Vagina (tissue), 2 donors: ENCODE data around the gene CCSER1. TPM values are rescaled to one million over a fixed set of nuclear protein-coding genes. Genes with fewer than 3 reads are reported as not detected.

Experiments used
- DNase-seq, 2 donors: peaks; one replicate each; pipeline ENCODE4 v3.0.0-alpha.2; 2017; ENCODE audit errors: extremely low spot score in 2 of 2
- H3K27ac ChIP-seq: fragments of 200-600 bp; sonication (generic); one replicate; pipeline ENCODE4 v1.5.1; 2019
- H3K27me3 ChIP-seq: fragments of 200-600 bp; sonication (generic); one replicate; pipeline ENCODE4 v1.5.1; 2019
- H3K36me3 ChIP-seq, 2 donors: fragments of 200-600 bp; sonication (generic); one replicate each; pipeline ENCODE4 v1.5.1; 2017 to 2019
- H3K4me1 ChIP-seq: fragments of 200-600 bp; sonication (generic); one replicate; pipeline ENCODE4 v1.5.1; 2019
- H3K4me3 ChIP-seq, 2 donors: fragments of 200-600 bp; sonication (generic); 1 replicate in 1 of 2; 2 replicates in 1 of 2; pipeline ENCODE4 v1.5.1; 2016 to 2019
- H3K9me3 ChIP-seq: fragments of 200-600 bp; sonication (generic); one replicate; pipeline ENCODE4 v1.5.1; 2019
- POLR2A ChIP-seq, 2 donors: fragments of 450-650 bp; IDR thresholded peaks; one replicate each; pipeline ENCODE4 v1.6.1; 2017; ENCODE audit warnings: antibody characterized with exemption in 2 of 2, mild to moderate bottlenecking in 2 of 2, moderate library complexity in 2 of 2
- POLR2AphosphoS5 ChIP-seq, 2 donors: sonication (generic); formaldehyde crosslinking; IDR thresholded peaks; one replicate each; pipeline ENCODE4 v1.9.0; 2017; ENCODE audit warnings: antibody characterized with exemption in 2 of 2, mild to moderate bottlenecking in 2 of 2, low read depth in 1 of 2; ENCODE audit not compliant: insufficient read depth in 1 of 2
- intact Hi-C: fragments of 100-400 bp; cut with DNase I; formaldehyde crosslinking; loops from one replicate; pipeline ENCODE4 v1.15.1; 2023
- total RNA-seq: library from RNA; depleted of rRNA; stranded (reverse); fragments of >200 nt; gene quantifications from one replicate; pipeline ENCODE4 v1.2.3, GENCODE V29; 2016
- TF ChIP-seq, protein P1 (sequence below), 3 experiments: fragments of 450-650 bp in 2 of 3; fragments of 200-600 bp in 1 of 3; sonication (generic) in 1 of 3; IDR thresholded peaks; one replicate each; pipeline ENCODE4 v1.5.1; 2017 to 2019; ENCODE audit warnings: antibody characterized with exemption in 3 of 3, mild to moderate bottlenecking in 2 of 3, moderate library complexity in 2 of 3

Gene CCSER1
- total RNA-seq, 1 donor from 2014 or later = 8.1 TPM

DNA sequence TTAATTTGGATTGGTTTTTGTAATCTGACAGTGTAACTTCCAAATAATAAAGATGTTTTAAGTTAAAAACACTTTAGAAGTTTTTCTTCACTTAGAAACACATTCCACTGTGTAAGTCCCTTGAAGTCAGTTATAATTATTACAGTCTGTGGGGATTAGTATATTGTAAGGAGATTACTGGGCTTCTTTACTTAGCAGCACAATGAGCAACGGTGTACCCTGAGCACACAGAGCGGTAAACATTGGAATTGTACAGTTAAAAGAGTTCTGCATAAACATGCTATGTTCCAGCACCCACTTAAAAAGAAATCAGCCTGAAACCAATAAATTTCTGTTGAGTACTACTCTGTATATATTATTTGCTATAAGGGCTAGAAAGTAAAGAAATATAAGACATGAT is 44.3 kb downstream of the CCSER1 start:
- no peaks in the 10 kb centered on the region for H3K36me3 ChIP-seq
- intact Hi-C loops = no loop called here
- no peak for DNase-seq
- no peak overlapping the region for H3K4me3 ChIP-seq
- H3K27me3 ChIP-seq = no peaks in the 10 kb centered on the region
- no peak overlapping the region for H3K27ac ChIP-seq
- H3K4me1 ChIP-seq = no peaks in the 10 kb centered on the region
- TF ChIP-seq, protein P1, sequence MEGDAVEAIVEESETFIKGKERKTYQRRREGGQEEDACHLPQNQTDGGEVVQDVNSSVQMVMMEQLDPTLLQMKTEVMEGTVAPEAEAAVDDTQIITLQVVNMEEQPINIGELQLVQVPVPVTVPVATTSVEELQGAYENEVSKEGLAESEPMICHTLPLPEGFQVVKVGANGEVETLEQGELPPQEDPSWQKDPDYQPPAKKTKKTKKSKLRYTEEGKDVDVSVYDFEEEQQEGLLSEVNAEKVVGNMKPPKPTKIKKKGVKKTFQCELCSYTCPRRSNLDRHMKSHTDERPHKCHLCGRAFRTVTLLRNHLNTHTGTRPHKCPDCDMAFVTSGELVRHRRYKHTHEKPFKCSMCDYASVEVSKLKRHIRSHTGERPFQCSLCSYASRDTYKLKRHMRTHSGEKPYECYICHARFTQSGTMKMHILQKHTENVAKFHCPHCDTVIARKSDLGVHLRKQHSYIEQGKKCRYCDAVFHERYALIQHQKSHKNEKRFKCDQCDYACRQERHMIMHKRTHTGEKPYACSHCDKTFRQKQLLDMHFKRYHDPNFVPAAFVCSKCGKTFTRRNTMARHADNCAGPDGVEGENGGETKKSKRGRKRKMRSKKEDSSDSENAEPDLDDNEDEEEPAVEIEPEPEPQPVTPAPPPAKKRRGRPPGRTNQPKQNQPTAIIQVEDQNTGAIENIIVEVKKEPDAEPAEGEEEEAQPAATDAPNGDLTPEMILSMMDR (IDR thresholded peaks at IDR 0.05) = no peak
- TF ChIP-seq POLR2AphosphoS5 (IDR thresholded peaks at IDR 0.05; ENCODE audit: insufficient read depth in 1 of 2, low read depth in 1 of 2) = no peak
- TF ChIP-seq POLR2A (IDR thresholded peaks at IDR 0.05) = no peak
- no peaks in the 10 kb centered on the region for H3K9me3 ChIP-seq

DNA sequence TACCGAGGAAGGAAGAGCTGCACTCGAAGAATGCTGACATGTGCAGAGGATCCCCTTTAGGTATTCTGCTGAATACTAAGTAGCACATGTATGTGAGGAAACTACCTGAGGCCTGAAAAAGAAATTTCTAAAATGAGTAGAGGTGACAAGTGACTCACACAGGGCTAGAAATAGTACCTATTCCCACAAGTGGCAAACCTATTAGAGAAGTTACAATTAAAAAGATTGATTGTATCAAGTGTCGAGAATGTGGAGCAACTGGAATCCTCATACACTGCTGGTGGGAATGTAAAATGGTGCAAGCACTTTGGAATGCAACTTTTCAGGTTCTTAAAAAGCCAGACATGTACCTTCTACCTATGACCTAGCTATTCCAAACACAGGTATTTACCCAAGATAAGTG is 47.4 kb downstream of the CCSER1 start:
- Histone ChIP-seq H3K4me1 (no peaks in the 10 kb centered on the region), H3K36me3 (no peaks in the 10 kb centered on the region), H3K27ac (no peak overlapping the region), H3K9me3 (no peaks in the 10 kb centered on the region), H3K27me3 (no peaks in the 10 kb centered on the region), H3K4me3 (no peak overlapping the region)
- intact Hi-C loops = no loop called here
- peak in 1 of 2 donors; percentile 21 for TF ChIP-seq POLR2AphosphoS5 (IDR thresholded peaks at IDR 0.05; ENCODE audit: insufficient read depth in 1 of 2, low read depth in 1 of 2)
- TF ChIP-seq, protein P1 (IDR thresholded peaks at IDR 0.05) = no peak
- no peak for DNase-seq

DNA sequence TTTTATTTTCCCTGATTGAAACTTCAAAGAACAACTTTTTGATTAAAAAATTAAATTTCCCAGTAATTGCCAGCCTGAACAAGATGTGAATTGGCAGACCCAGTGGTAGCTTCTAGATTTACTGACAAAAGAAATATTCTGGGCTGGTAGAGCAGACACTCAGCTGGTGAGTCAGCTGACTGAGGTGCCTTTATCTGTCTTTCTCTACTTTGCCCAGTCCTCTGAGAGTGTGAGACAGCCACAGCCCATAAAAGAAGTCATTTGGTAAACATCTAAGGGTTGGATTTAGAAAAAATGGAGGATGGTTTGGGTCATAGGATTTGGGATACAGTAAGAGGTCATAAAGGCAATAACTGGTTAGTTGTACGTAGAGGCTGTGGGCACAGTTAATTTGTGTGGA is 54.5 kb downstream of the CCSER1 start:
- TF ChIP-seq POLR2A (IDR thresholded peaks at IDR 0.05) (no peak), POLR2AphosphoS5 (IDR thresholded peaks at IDR 0.05; ENCODE audit: insufficient read depth in 1 of 2, low read depth in 1 of 2) (no peak)
- TF ChIP-seq, protein P1 (IDR thresholded peaks at IDR 0.05) = no peak
- Histone ChIP-seq H3K27ac (no peak overlapping the region), H3K4me1 (no peaks in the 10 kb centered on the region), H3K4me3 (no peak overlapping the region), H3K9me3 (no peaks in the 10 kb centered on the region), H3K27me3 (no peaks in the 10 kb centered on the region), H3K36me3 (no peaks in the 10 kb centered on the region)
- intact Hi-C loops = no loop called here
- no peak for DNase-seq

DNA sequence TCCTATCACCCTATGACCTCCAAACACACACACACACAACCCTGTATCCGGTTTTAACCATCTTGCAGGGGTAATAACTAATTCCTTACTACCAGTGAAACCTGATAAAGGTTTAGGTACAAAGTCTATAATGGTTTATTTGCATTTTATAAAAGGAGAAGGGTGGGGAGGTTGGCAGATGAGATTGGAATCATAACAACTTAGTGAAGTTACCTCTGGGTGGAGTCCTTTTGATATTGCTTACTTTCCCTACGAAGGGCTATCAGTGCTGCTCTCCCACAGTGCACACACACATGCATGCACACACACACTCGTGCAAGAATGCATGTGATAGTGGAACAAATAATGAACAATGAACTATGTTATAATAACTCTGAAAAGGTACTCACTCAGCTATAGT is 56.1 kb downstream of the CCSER1 start:
- no peak for DNase-seq
- intact Hi-C loops = no loop called here

DNA sequence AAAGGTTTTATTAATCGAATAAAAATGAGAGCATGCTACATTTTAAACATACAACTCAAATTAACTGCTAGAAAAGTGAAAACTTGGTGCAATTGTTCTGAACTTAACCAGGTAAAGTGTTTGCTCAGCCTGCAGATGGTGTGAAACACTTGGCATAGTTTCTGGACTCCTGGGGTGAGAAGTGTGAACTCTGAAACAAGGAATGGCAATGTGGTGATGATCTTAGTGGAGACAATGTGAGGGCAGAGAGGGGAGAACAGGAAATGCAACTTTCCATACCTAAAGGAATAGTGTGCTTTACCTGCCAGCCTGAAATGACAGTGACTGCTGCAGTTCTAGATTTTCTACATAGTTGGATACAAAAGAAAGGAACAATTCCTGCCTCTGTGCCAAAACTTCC is 57.4 kb downstream of the CCSER1 start:
- Histone ChIP-seq H3K27ac (no peak overlapping the region), H3K4me3 (no peak overlapping the region), H3K27me3 (no peaks in the 10 kb centered on the region), H3K9me3 (no peaks in the 10 kb centered on the region), H3K36me3 (no peaks in the 10 kb centered on the region), H3K4me1 (no peaks in the 10 kb centered on the region)
- intact Hi-C loops = no loop called here
- TF ChIP-seq POLR2A (IDR thresholded peaks at IDR 0.05) (no peak), POLR2AphosphoS5 (IDR thresholded peaks at IDR 0.05; ENCODE audit: insufficient read depth in 1 of 2, low read depth in 1 of 2) (no peak)
- TF ChIP-seq, protein P1 (IDR thresholded peaks at IDR 0.05) = no peak
- DNase-seq = no peak

More for the DNA sequence above, 56.1 kb downstream of the CCSER1 start:
- H3K27ac ChIP-seq = no peak overlapping the region
- no peaks in the 10 kb centered on the region for H3K36me3 ChIP-seq
- no peak overlapping the region for H3K4me3 ChIP-seq
- TF ChIP-seq POLR2A (IDR thresholded peaks at IDR 0.05) = no peak
- TF ChIP-seq, protein P1 (IDR thresholded peaks at IDR 0.05) = no peak
- TF ChIP-seq POLR2AphosphoS5 (IDR thresholded peaks at IDR 0.05; ENCODE audit: insufficient read depth in 1 of 2, low read depth in 1 of 2) = no peak
- H3K27me3 ChIP-seq = no peaks in the 10 kb centered on the region
- H3K9me3 ChIP-seq = no peaks in the 10 kb centered on the region
- no peaks in the 10 kb centered on the region for H3K4me1 ChIP-seq
